ENCODE results near the gene NME5. TPM values are rescaled to one million over a fixed set of nuclear protein-coding genes. Genes with fewer than 3 reads are reported as not detected.
"Not testable (repeated sequence)": the region's sequence is repeated elsewhere in the genome, so short reads cannot be mapped to it uniquely, and the experiment has no call there.

The NME5 gene
- total RNA-seq, 5 donors from 2014 or later (not counting 1 experiment from before 2014, with no cell fraction given): not detected

- no peak for ATAC-seq (replicated peaks in 1 of 4)
- Mint-ChIP-seq H3K27me3 (no peaks in the 10 kb centered on the region), H3K4me1 (peaks cover 8 to 17% (median 8%) of the 10 kb centered on the region in 3 donors), H3K9me3 (no peaks in the 10 kb centered on the region), H3K27ac (no peak overlapping the region), H3K4me3 (no peak overlapping the region), H3K36me3 (no peaks in the 10 kb centered on the region)
- no peak overlapping the region for H3K4me3 ChIP-seq (ENCODE audit: control insufficient read depth in 1 of 2, extremely low read depth in 1 of 2, low read length in 1 of 2)
- H3K4me1 ChIP-seq (ENCODE audit: control insufficient read depth in 1 of 2, extremely low read depth in 1 of 2, insufficient read depth in 2 of 2, low read length in 2 of 2): peaks cover 7 to 8% of the 10 kb centered on the region in 2 experiments
- H3K27ac ChIP-seq (ENCODE audit: low read length): no peak overlapping the region
- no peak for DNase-seq
- no peaks in the 10 kb centered on the region for H3K36me3 ChIP-seq (ENCODE audit: control insufficient read depth in 2 of 2, extremely low read depth in 1 of 2, insufficient read depth in 1 of 2, low read length in 1 of 2)
- no CpG with 5 or more reads among the region's 1 CpG for WGBS (ENCODE audit: insufficient coverage)
- peaks cover 0 to 2% of the 10 kb centered on the region in 2 experiments for H3K27me3 ChIP-seq (replicated peaks in 1 of 2; ENCODE audit: control insufficient read depth in 2 of 2, extremely low read depth in 1 of 2, insufficient read depth in 2 of 2, low read length in 1 of 2)
- no peaks in the 10 kb centered on the region for H3K9me3 ChIP-seq
- POLR2A ChIA-PET: interaction anchor here in 1 of 2 donors (1.2 kb wide), 1 partner anchor 55 kb away, joined by 4 read pairs; no protein-coding TSS in a partner anchor
- CTCF ChIA-PET: interaction anchor here (0.6 to 4.4 kb wide), 14 partner anchors 10 to 56 kb away, joined by 3 to 32 read pairs (median 5); no protein-coding TSS in a partner anchor
Observed at GRCh38 chr5:138078006-138078643, 61.1 kb downstream of the NME5 start.

GRCh38 chr5:138077064-138077696 lies 62.0 kb downstream of the NME5 start:
- H3K27me3 ChIP-seq (replicated peaks in 1 of 2; ENCODE audit: control insufficient read depth in 2 of 2, extremely low read depth in 1 of 2, insufficient read depth in 2 of 2, low read length in 1 of 2): peaks cover 0 to 3% of the 10 kb centered on the region in 2 experiments
- Mint-ChIP-seq H3K27me3 (no peaks in the 10 kb centered on the region), H3K36me3 (no peaks in the 10 kb centered on the region), H3K4me1 (peaks cover 8 to 16% (median 8%) of the 10 kb centered on the region in 3 donors), H3K4me3 (no peak overlapping the region), H3K9me3 (no peaks in the 10 kb centered on the region), H3K27ac (no peak overlapping the region)
- no peaks in the 10 kb centered on the region for H3K36me3 ChIP-seq (ENCODE audit: control insufficient read depth in 2 of 2, extremely low read depth in 1 of 2, insufficient read depth in 1 of 2, low read length in 1 of 2)
- DNase-seq: peak in 31 of 35 experiments; percentile 2 to 74 (median 24)
- H3K4me3 ChIP-seq (ENCODE audit: control insufficient read depth in 1 of 2, extremely low read depth in 1 of 2, low read length in 1 of 2): no peak overlapping the region
- ChIA-PET CTCF (interaction anchor here (0.6 to 4.4 kb wide), 21 partner anchors 9 to 447 kb away, joined by 3 to 32 read pairs (median 3); no protein-coding TSS in a partner anchor), POLR2A (interaction anchor here in 1 of 2 donors (1.2 kb wide), 1 partner anchor 56 kb away, joined by 4 read pairs; no protein-coding TSS in a partner anchor)
- H3K27ac ChIP-seq (ENCODE audit: low read length): no peak overlapping the region
- peak in 1 of 4 experiments; percentile 55 for ATAC-seq (replicated peaks in 1 of 4)
- peaks cover 7 to 8% of the 10 kb centered on the region in 2 experiments for H3K4me1 ChIP-seq (ENCODE audit: control insufficient read depth in 1 of 2, extremely low read depth in 1 of 2, insufficient read depth in 2 of 2, low read length in 2 of 2)
- no peaks in the 10 kb centered on the region for H3K9me3 ChIP-seq
- WGBS (ENCODE audit: insufficient coverage): 14% methylated on average over 1 of the region's 5 CpGs

- POLR2A ChIA-PET; ATAC-seq (replicated peaks in 1 of 4); H3K4me3 Mint-ChIP-seq; H3K4me3 ChIP-seq (ENCODE audit: control insufficient read depth in 1 of 2, extremely low read depth in 1 of 2, low read length in 1 of 2); H3K27me3 ChIP-seq (replicated peaks in 1 of 2; ENCODE audit: control insufficient read depth in 2 of 2, extremely low read depth in 1 of 2, insufficient read depth in 2 of 2, low read length in 1 of 2); H3K27ac Mint-ChIP-seq; H3K9me3 ChIP-seq; DNase-seq; H3K27ac ChIP-seq (ENCODE audit: low read length); H3K4me1 Mint-ChIP-seq; H3K36me3 Mint-ChIP-seq; H3K27me3 Mint-ChIP-seq; H3K4me1 ChIP-seq (ENCODE audit: control insufficient read depth in 1 of 2, extremely low read depth in 1 of 2, insufficient read depth in 2 of 2, low read length in 2 of 2); H3K36me3 ChIP-seq (ENCODE audit: control insufficient read depth in 2 of 2, extremely low read depth in 1 of 2, insufficient read depth in 1 of 2, low read length in 1 of 2); H3K9me3 Mint-ChIP-seq: not testable (repeated sequence)
- no CpG with 5 or more reads among the region's 32 CpGs for WGBS (ENCODE audit: insufficient coverage)
- CTCF ChIA-PET: interaction anchor here (1.2 to 2.2 kb wide), 7 partner anchors 31 to 441 kb away, joined by 4 to 19 read pairs (median 6); no protein-coding TSS in a partner anchor
Observed at GRCh38 chr5:138070026-138070425, 69.2 kb downstream of the NME5 start.

GRCh38 chr5:138068742-138069600 lies 70.3 kb downstream of the NME5 start:
- Histone ChIP-seq H3K4me3 (ENCODE audit: control insufficient read depth in 1 of 2, extremely low read depth in 1 of 2, low read length in 1 of 2) (no peak overlapping the region), H3K4me1 (ENCODE audit: control insufficient read depth in 1 of 2, extremely low read depth in 1 of 2, insufficient read depth in 2 of 2, low read length in 2 of 2) (no peaks in the 10 kb centered on the region), H3K9me3 (no peaks in the 10 kb centered on the region), H3K36me3 (ENCODE audit: control insufficient read depth in 2 of 2, extremely low read depth in 1 of 2, insufficient read depth in 1 of 2, low read length in 1 of 2) (no peaks in the 10 kb centered on the region), H3K27me3 (replicated peaks in 1 of 2; ENCODE audit: control insufficient read depth in 2 of 2, extremely low read depth in 1 of 2, insufficient read depth in 2 of 2, low read length in 1 of 2) (peaks cover 0 to 6% of the 10 kb centered on the region in 2 experiments), H3K27ac (ENCODE audit: low read length) (no peak overlapping the region)
- ATAC-seq (replicated peaks in 1 of 4): peak; percentile 58 to 70 (median 62)
- no peaks in the 10 kb centered on the region for H3K36me3 Mint-ChIP-seq
- no peak overlapping the region for H3K27ac Mint-ChIP-seq
- H3K4me3 Mint-ChIP-seq: no peak overlapping the region
- peaks cover 0 to 2% of the 10 kb centered on the region in 2 donors for H3K27me3 Mint-ChIP-seq
- ChIA-PET CTCF (interaction anchor here (0.5 to 2.2 kb wide), 18 partner anchors 9 to 441 kb away, joined by 3 to 19 read pairs (median 4); no protein-coding TSS in a partner anchor), POLR2A (no interaction called here)
- H3K9me3 Mint-ChIP-seq: no peaks in the 10 kb centered on the region
- peak; percentile 23 to 81 (median 57) for DNase-seq
- H3K4me1 Mint-ChIP-seq: peaks cover 3 to 9% (median 6%) of the 10 kb centered on the region in 3 donors
- 33% methylated on average over 3 of the region's 6 CpGs for WGBS (ENCODE audit: insufficient coverage)

- Histone ChIP-seq H3K4me1 (ENCODE audit: control insufficient read depth in 1 of 2, extremely low read depth in 1 of 2, insufficient read depth in 2 of 2, low read length in 2 of 2) (no peaks in the 10 kb centered on the region), H3K27ac (ENCODE audit: low read length) (no peak overlapping the region), H3K27me3 (replicated peaks in 1 of 2; ENCODE audit: control insufficient read depth in 2 of 2, extremely low read depth in 1 of 2, insufficient read depth in 2 of 2, low read length in 1 of 2) (peaks cover 0 to 3% of the 10 kb centered on the region in 2 experiments), H3K9me3 (no peaks in the 10 kb centered on the region), H3K36me3 (ENCODE audit: control insufficient read depth in 2 of 2, extremely low read depth in 1 of 2, insufficient read depth in 1 of 2, low read length in 1 of 2) (no peaks in the 10 kb centered on the region), H3K4me3 (ENCODE audit: control insufficient read depth in 1 of 2, extremely low read depth in 1 of 2, low read length in 1 of 2) (no peak overlapping the region)
- Mint-ChIP-seq H3K4me1 (peaks cover 3 to 9% (median 6%) of the 10 kb centered on the region in 3 donors), H3K9me3 (no peaks in the 10 kb centered on the region), H3K36me3 (no peaks in the 10 kb centered on the region), H3K27ac (no peak overlapping the region), H3K27me3 (peaks cover 0 to 2% of the 10 kb centered on the region in 2 donors), H3K4me3 (no peak overlapping the region)
- no peak for ATAC-seq (replicated peaks in 1 of 4)
- POLR2A ChIA-PET: interaction anchor here in 1 of 2 donors (0.6 kb wide), 1 partner anchor 37 kb away, joined by 11 read pairs; no protein-coding TSS in a partner anchor
- CTCF ChIA-PET: interaction anchor here (0.6 to 2.2 kb wide), 8 partner anchors 10 to 440 kb away, joined by 3 to 19 read pairs (median 5); no protein-coding TSS in a partner anchor
- DNase-seq: no peak
- WGBS (ENCODE audit: insufficient coverage): 83% methylated on average over 7 of the region's 8 CpGs
Observed at GRCh38 chr5:138067945-138068344, 71.3 kb downstream of the NME5 start.

Measured in T-cell (primary cell).